ENCODE results near the gene MAPK10. TPM values are rescaled to one million over a fixed set of nuclear protein-coding genes. Genes with fewer than 3 reads are reported as not detected.

The MAPK10 gene
- total and polyA plus RNA-seq, 2 of the 8 experiments (the other 6 are each of a cell fraction or from before 2014, with no cell fraction given), result 2.5 to 3.1 TPM

- H3K18ac ChIP-seq (ENCODE audit: extremely low read depth, low read length), result no peak overlapping the region
- no peaks in the 10 kb centered on the region for H3K9me3 ChIP-seq (ENCODE audit: insufficient read depth in 2 of 2, low read depth in 1 of 2, low read length in 1 of 2)
- no peak overlapping the region for H2AK5ac ChIP-seq (ENCODE audit: low read depth, low read length)
- no peak overlapping the region for H2AFZ ChIP-seq (ENCODE audit: low read length)
- H2BK15ac ChIP-seq (ENCODE audit: low read length), result no peak overlapping the region
- no peak overlapping the region for H2BK120ac ChIP-seq (replicated peaks; ENCODE audit: low read depth, low read length)
- H3K79me1 ChIP-seq (ENCODE audit: low read depth, low read length), result no peaks in the 10 kb centered on the region
- no peak overlapping the region for H4K8ac ChIP-seq (ENCODE audit: extremely low read depth, insufficient read depth, low read length)
- no peak overlapping the region for H2BK5ac ChIP-seq (ENCODE audit: low read depth, low read length)
- H3K4me3 ChIP-seq (ENCODE audit: extremely low read depth in 1 of 4, insufficient read depth in 2 of 4, low read depth in 3 of 4, low read length in 4 of 4), result no peak overlapping the region
- FAIRE-seq, result no peak
- CTCF ChIA-PET (ENCODE audit: partially characterized antibody), result interaction anchor here (1.2 kb wide), 1 partner anchor 354 kb away, joined by 3 read pairs; no protein-coding TSS in a partner anchor
- H3K4me1 ChIP-seq (replicated peaks in 1 of 4; ENCODE audit: control insufficient read depth in 3 of 4, insufficient read depth in 4 of 4, low read length in 3 of 4), result no peaks in the 10 kb centered on the region
- no peaks in the 10 kb centered on the region for H3K36me3 ChIP-seq (ENCODE audit: control insufficient read depth in 2 of 4, insufficient read depth in 4 of 4, low read length in 3 of 4)
- POLR2A ChIA-PET (ENCODE audit: partially characterized antibody), result no interaction called here
- H4K5ac ChIP-seq (ENCODE audit: insufficient read length, low read depth, low read length), result no peak overlapping the region
- no peaks in the 10 kb centered on the region for H3K79me2 ChIP-seq (ENCODE audit: control insufficient read depth in 1 of 2, insufficient read depth in 2 of 2, low read length in 2 of 2)
- no peak overlapping the region for H2BK12ac ChIP-seq (ENCODE audit: low read depth, low read length)
- H4K91ac ChIP-seq (replicated peaks; ENCODE audit: insufficient read length, low read length), result no peak overlapping the region
- H3K23me2 ChIP-seq (ENCODE audit: low read depth, low read length), result no peaks in the 10 kb centered on the region
- no peak overlapping the region for H3K56ac ChIP-seq (replicated peaks; ENCODE audit: insufficient read length, low read depth, low read length)
- no peaks in the 10 kb centered on the region for H3K27me3 ChIP-seq (replicated peaks in 1 of 4; ENCODE audit: control insufficient read depth in 3 of 4, extremely low read depth in 1 of 4, insufficient read depth in 3 of 4, low read length in 3 of 4)
- no peak overlapping the region for H3K4me2 ChIP-seq (ENCODE audit: insufficient read depth in 1 of 2, low read depth in 2 of 2, low read length in 2 of 2)
- no peak overlapping the region for H3K27ac ChIP-seq (ENCODE audit: low read depth, low read length)
- no peak for DNase-seq (ENCODE audit: low read depth in 1 of 2, low spot score in 2 of 2)
- H2BK20ac ChIP-seq (ENCODE audit: low read length), result no peak overlapping the region
- no peak overlapping the region for H3K4ac ChIP-seq (replicated peaks; ENCODE audit: insufficient read length, low read depth, low read length)
- 89% methylated on average over 3 of the region's 3 CpGs; no CpG with 5 or more reads in 1 of the 2 experiments for WGBS, 2 experiments (ENCODE audit: extremely low coverage in 1 of 2, insufficient coverage in 1 of 2, insufficient read length in 1 of 2, insufficient replicate concordance in 2 of 2, low coverage in 1 of 2, low lambda C conversion rate in 2 of 2, missing lambda C conversion rate in 1 of 2)
- H3K14ac ChIP-seq (ENCODE audit: insufficient read length), result no peak overlapping the region
- H3K9ac ChIP-seq (replicated peaks in 1 of 4; ENCODE audit: extremely low read depth in 1 of 4, low read depth in 3 of 4, low read length in 3 of 4), result no peak overlapping the region
- H4K20me1 ChIP-seq (replicated peaks in 1 of 2; ENCODE audit: control insufficient read depth in 1 of 2, insufficient read depth in 2 of 2, low read length in 2 of 2), result no peaks in the 10 kb centered on the region
- H3K23ac ChIP-seq (ENCODE audit: insufficient read length), result no peak overlapping the region
- no peak for TF ChIP-seq CHD2 (IDR thresholded peaks at IDR 0.05; ENCODE audit: low read length)
- no peak for TF ChIP-seq RBBP5 (IDR thresholded peaks at IDR 0.05; ENCODE audit: borderline replicate concordance, low read depth, low read length)
- TF ChIP-seq EZH2 (IDR thresholded peaks at IDR 0.05; ENCODE audit: low read depth, low read length, severe bottlenecking), result no peak
- TF ChIP-seq SUZ12 (IDR thresholded peaks at IDR 0.05; ENCODE audit: low read length), result no peak
- TF ChIP-seq CTBP2 (IDR thresholded peaks at IDR 0.05; ENCODE audit: borderline replicate concordance, insufficient read depth, insufficient read length, low read length), result no peak
- TF ChIP-seq CHD1 (IDR thresholded peaks at IDR 0.05; ENCODE audit: low read depth, low read length), result no peak
These were observed 208.7 kb downstream of the MAPK10 start for GRCh38 chr4:86151196-86151595.
